NCI-H524 treated with DMSO at 0.1 percent for 48 hours (cell line): ENCODE measurements around the gene FBXO46.
A peak's percentile ranks its signal among the peaks of the same experiment; 100 is the strongest.

Experiments used
- DNase-seq: peaks from one replicate; lab custom pipeline; 2025; lab: John Stamatoyannopoulos, UW

Gene FBXO46

GRCh38 chr19:45730368-45731288 is at the start of gene FBXO46:
FBXO46 (minus strand) TSS chr19:45730896; CDS start chr19:45713495, 17,401 bp downstream.
- DNase-seq = peak; percentile 78

- no peak for DNase-seq
These were observed 49.4 kb upstream of the FBXO46 start for GRCh38 chr19:45780146-45780447.

GRCh38 chr19:45779231-45780145 is 48.8 kb upstream of the FBXO46 start:
- DNase-seq = no peak

GRCh38 chr19:45778010-45778661 is 47.4 kb upstream of the FBXO46 start:
- no peak for DNase-seq

GRCh38 chr19:45777395-45777961 is 46.8 kb upstream of the FBXO46 start:
- DNase-seq = no peak

GRCh38 chr19:45774765-45775164 is 44.1 kb upstream of the FBXO46 start:
- DNase-seq = no peak

- no peak for DNase-seq
These were observed 42.7 kb upstream of the FBXO46 start for GRCh38 chr19:45773384-45773783.

- no peak for DNase-seq
These were observed 42.2 kb upstream of the FBXO46 start for GRCh38 chr19:45772912-45773311.

GRCh38 chr19:45772130-45772840 is 41.6 kb upstream of the FBXO46 start:
- DNase-seq = no peak

GRCh38 chr19:45771311-45771933 is 40.7 kb upstream of the FBXO46 start:
- DNase-seq = no peak

- peak; percentile 88 for DNase-seq
These were observed 39.8 kb upstream of the FBXO46 start for GRCh38 chr19:45770192-45771101.

- no peak for DNase-seq
These were observed 39.1 kb upstream of the FBXO46 start for GRCh38 chr19:45769821-45770191.

GRCh38 chr19:45768984-45769782 is 38.5 kb upstream of the FBXO46 start, which contains the start of gene SIX5:
SIX5 (minus strand) TSS chr19:45769252; CDS start chr19:45768844, 408 bp downstream.
- no peak for DNase-seq

- no peak for DNase-seq
These were observed 37.9 kb upstream of the FBXO46 start for GRCh38 chr19:45768655-45768983.

- no peak for DNase-seq
These were observed 37.4 kb upstream of the FBXO46 start for GRCh38 chr19:45767881-45768654.

- DNase-seq = no peak
These were observed 36.7 kb upstream of the FBXO46 start for GRCh38 chr19:45767410-45767880.

GRCh38 chr19:45766869-45767346 is 36.2 kb upstream of the FBXO46 start:
- DNase-seq = no peak

- no peak for DNase-seq
These were observed 35.7 kb upstream of the FBXO46 start for GRCh38 chr19:45766296-45766868.
